Activated T-cell treated with anti-CD3 and anti-CD28 coated beads for 1 hour (primary cell): Measurements from ENCODE around the gene GCSAM.
A peak's percentile ranks its signal among the peaks of the same experiment; 100 is the strongest.

Experiments used
- DNase-seq: peaks from one replicate; pipeline ENCODE4 v3.0.0-alpha.2; 2020; ENCODE audit warnings: low read depth

GCSAM gene

GRCh38 chr3:112128843-112129727 lies 4.0 kb downstream of the GCSAM start:
- DNase-seq, result peak; percentile 37

GRCh38 chr3:112127522-112128494 lies 5.2 kb downstream of the GCSAM start:
- DNase-seq, result no peak

GRCh38 chr3:112126511-112126911 lies 6.5 kb downstream of the GCSAM start:
- DNase-seq, result no peak

GRCh38 chr3:112124907-112125607 lies 8.0 kb downstream of the GCSAM start:
- DNase-seq, result no peak

GRCh38 chr3:112123548-112123947 lies 9.5 kb downstream of the GCSAM start:
- DNase-seq, result no peak

- no peak for DNase-seq
Observed at GRCh38 chr3:112122870-112123269, 10.2 kb downstream of the GCSAM start.

GRCh38 chr3:112121577-112122547 lies 11.2 kb downstream of the GCSAM start:
- no peak for DNase-seq

- no peak for DNase-seq
Observed at GRCh38 chr3:112119962-112120836, 12.8 kb downstream of the GCSAM start.

- no peak for DNase-seq
Observed at GRCh38 chr3:112117841-112118571, 15.0 kb downstream of the GCSAM start.

GRCh38 chr3:112117415-112117814 lies 15.6 kb downstream of the GCSAM start:
- no peak for DNase-seq

GRCh38 chr3:112116748-112117186 lies 16.3 kb downstream of the GCSAM start:
- DNase-seq, result no peak

- DNase-seq, result no peak
Observed at GRCh38 chr3:112115806-112116383, 17.2 kb downstream of the GCSAM start.

- DNase-seq, result no peak
Observed at GRCh38 chr3:112115161-112115739, 17.8 kb downstream of the GCSAM start.

- DNase-seq, result no peak
Observed at GRCh38 chr3:112114576-112115160, 18.4 kb downstream of the GCSAM start.

GRCh38 chr3:112111785-112112402 lies 21.2 kb downstream of the GCSAM start:
- peak; percentile 33 for DNase-seq

GRCh38 chr3:112109322-112109721 lies 23.7 kb downstream of the GCSAM start:
- DNase-seq, result no peak

- DNase-seq, result no peak
Observed at GRCh38 chr3:112104774-112105173, 28.3 kb downstream of the GCSAM start.

- DNase-seq, result no peak
Observed at GRCh38 chr3:112101916-112102315, 31.1 kb downstream of the GCSAM start.
